Endothelial cell of umbilical vein (primary cell): ENCODE data around the gene CHRNA9. TPM values are rescaled to one million over a fixed set of nuclear protein-coding genes. Genes with fewer than 3 reads are reported as not detected.

Experiments
- BruUV-seq: library from RNA; stranded (reverse); fragments of 400-500 nt; replicated peaks from 2 replicates; lab custom pipeline; 2021; lab: Mats Ljungman, UMichigan
- CTCF ChIA-PET: fragments of 300-600, 350-600 bp; sonication (Branson Sonifier 250); formaldehyde crosslinking; loops from one replicate; lab custom pipeline; 2021; ENCODE audit warnings: antibody characterized with exemption, inconsistent platforms; lab: Charles Lee
- POLR2A ChIA-PET: fragments of 300-600, 350-600 bp; sonication (Branson Sonifier 250); formaldehyde crosslinking; loops from one replicate; lab custom pipeline; 2021; ENCODE audit warnings: antibody characterized with exemption, inconsistent platforms; lab: Charles Lee
- DNase-seq: peaks from one replicate; pipeline ENCODE4 v3.0.0-alpha.2; 2011; ENCODE audit warnings: low read depth, low spot score
- FAIRE-seq: peaks from 2 replicates; lab custom pipeline; 2011; peaks lifted over from hg19 to GRCh38; lab: Jason Lieb, UNC
- H2AFZ ChIP-seq: 2 replicates; pipeline ENCODE4 v1.6.0; 2012; ENCODE audit warnings: low read depth, low read length, control low read depth, inconsistent platforms
- H3K27ac ChIP-seq: 2 replicates; pipeline ENCODE4 v1.5.1; 2011; ENCODE audit warnings: low read depth, mild to moderate bottlenecking, control low read depth, low read length, moderate library complexity; ENCODE audit not compliant: insufficient read depth
- H3K27me3 ChIP-seq, 2 experiments: 2 replicates each; pipeline versions ENCODE4 v1.6.0 to v1.6.1; 2011; ENCODE audit warnings: low read length in 2 of 2, mixed read lengths in 1 of 2; ENCODE audit not compliant: control insufficient read depth in 2 of 2, insufficient read depth in 2 of 2
- H3K36me3 ChIP-seq, 2 experiments: 2 replicates in 1 of 2; 3 replicates in 1 of 2; pipeline ENCODE4 v1.5.1; 2011; ENCODE audit warnings: low read length in 2 of 2, mild to moderate bottlenecking in 1 of 2, moderate library complexity in 1 of 2; ENCODE audit not compliant: control insufficient read depth in 2 of 2, insufficient read depth in 2 of 2; ENCODE audit errors: extremely low read depth in 1 of 2
- H3K4me1 ChIP-seq: 3 replicates; pipeline ENCODE4 v1.5.1; 2011; ENCODE audit warnings: mild to moderate bottlenecking, low read length; ENCODE audit not compliant: control insufficient read depth, insufficient read depth; ENCODE audit errors: extremely low read depth
- H3K4me2 ChIP-seq: 2 replicates; pipeline ENCODE4 v1.6.1; 2011; ENCODE audit warnings: low read length, control low read depth, mixed read lengths; ENCODE audit not compliant: insufficient read depth
- H3K4me3 ChIP-seq, 3 experiments: fragments of 200-600 bp in 1 of 3; sonication (generic), shearing (Covaris generic) in 1 of 3; replicated peaks in 1 of 3; 2 replicates each; pipeline ENCODE4 v1.5.1; 2011 to 2016; ENCODE audit warnings: control low read depth in 3 of 3, low read length in 3 of 3, mild to moderate bottlenecking in 2 of 3, inconsistent platforms in 1 of 3, low read depth in 1 of 3, moderate library complexity in 1 of 3; ENCODE audit not compliant: insufficient read depth in 1 of 3
- H3K79me2 ChIP-seq: 2 replicates; pipeline ENCODE4 v1.6.0; 2012; ENCODE audit warnings: low read length, inconsistent platforms; ENCODE audit not compliant: control insufficient read depth, insufficient read depth
- H3K9ac ChIP-seq: replicated peaks from 2 replicates; pipeline ENCODE3; 2011; ENCODE audit warnings: low read length, control low read depth; ENCODE audit not compliant: insufficient read depth; ENCODE audit errors: extremely low read depth
- H3K9me1 ChIP-seq: replicated peaks from 3 replicates; pipeline ENCODE4 v1.6.0; 2011; ENCODE audit warnings: mild to moderate bottlenecking, low read length; ENCODE audit not compliant: control insufficient read depth, insufficient read depth; ENCODE audit errors: extremely low read depth
- H3K9me3 ChIP-seq: replicated peaks from 2 replicates; pipeline ENCODE4 v1.5.1; 2012; ENCODE audit warnings: low read length, inconsistent platforms; ENCODE audit not compliant: control insufficient read depth, insufficient read depth
- H4K20me1 ChIP-seq: replicated peaks from 2 replicates; pipeline ENCODE3; 2011; ENCODE audit warnings: mild to moderate bottlenecking, low read length; ENCODE audit not compliant: control insufficient read depth, insufficient read depth; ENCODE audit errors: extremely low read depth
- EZH2 ChIP-seq: IDR thresholded peaks from 2 replicates; pipeline ENCODE4 v1.6.1; 2012; ENCODE audit warnings: borderline replicate concordance, low read depth, mild to moderate bottlenecking, moderate library complexity, low read length, inconsistent platforms; ENCODE audit not compliant: severe bottlenecking
- GATA2 ChIP-seq: IDR thresholded peaks from 2 replicates; pipeline ENCODE4 v1.7.0; 2011; ENCODE audit warnings: low read depth, mild to moderate bottlenecking, moderate library complexity, mixed read lengths, low read length; ENCODE audit not compliant: insufficient read length, insufficient read depth
- MYC ChIP-seq: IDR thresholded peaks from one replicate; pipeline ENCODE4 v1.6.1; 2011; ENCODE audit warnings: mild to moderate bottlenecking, low read depth, low read length
- POLR2A ChIP-seq: IDR thresholded peaks from 2 replicates; pipeline ENCODE4 v1.6.1; 2012; ENCODE audit warnings: low read depth, mild to moderate bottlenecking, control low read depth, low read length
- POLR2AphosphoS5 ChIP-seq: IDR thresholded peaks from 2 replicates; pipeline ENCODE4 v1.6.1; 2012; ENCODE audit warnings: low read depth, mild to moderate bottlenecking, control low read depth, low read length, moderate library complexity; ENCODE audit not compliant: insufficient read depth
- dilution Hi-C: fragments of 300-500 bp; cut with MboI; formaldehyde crosslinking; loops from one replicate; pipeline ENCODE4 v1.15.0; 2019; ENCODE audit warnings: low sequenced_read_pairs; ENCODE audit not compliant: extremely low pct_ligation_motif_present
- intact Hi-C: fragments of 100-400 bp; cut with micrococcal nuclease; formaldehyde crosslinking; loops from one replicate; pipeline ENCODE4 v1.10.0; 2022
- polyA plus RNA-seq, 4 experiments: library from polyadenylated mRNA; depleted of rRNA in 3 of 4; stranded (reverse) in 3 of 4; unstranded in 1 of 4; fragments of >200 nt; gene quantifications; 2 replicates each; pipeline versions ENCODE4 v1.2.1 to v1.2.3, GENCODE V29; 2011 to 2012; ENCODE audit warnings: missing spikeins in 1 of 4
- total RNA-seq: library from RNA; stranded (reverse); gene quantifications from 2 replicates; pipeline ENCODE4 v1.2.3, GENCODE V29; 2021
- TF ChIP-seq, protein P1 (sequence below), 2 donors: IDR thresholded peaks; 1 replicate in 1 of 2; 2 replicates in 1 of 2; pipeline ENCODE4 v1.5.1; 2011; ENCODE audit warnings: low read length in 2 of 2, mild to moderate bottlenecking in 2 of 2, moderate library complexity in 2 of 2, control low read depth in 1 of 2, inconsistent platforms in 1 of 2, low read depth in 1 of 2; ENCODE audit not compliant: insufficient read depth in 1 of 2; ENCODE audit errors: extremely low read depth in 1 of 2

CHRNA9 gene
- total and polyA plus RNA-seq, 2 donors (not counting 3 experiments of a cell fraction or from before 2014, with no cell fraction given) = not detected

DNA sequence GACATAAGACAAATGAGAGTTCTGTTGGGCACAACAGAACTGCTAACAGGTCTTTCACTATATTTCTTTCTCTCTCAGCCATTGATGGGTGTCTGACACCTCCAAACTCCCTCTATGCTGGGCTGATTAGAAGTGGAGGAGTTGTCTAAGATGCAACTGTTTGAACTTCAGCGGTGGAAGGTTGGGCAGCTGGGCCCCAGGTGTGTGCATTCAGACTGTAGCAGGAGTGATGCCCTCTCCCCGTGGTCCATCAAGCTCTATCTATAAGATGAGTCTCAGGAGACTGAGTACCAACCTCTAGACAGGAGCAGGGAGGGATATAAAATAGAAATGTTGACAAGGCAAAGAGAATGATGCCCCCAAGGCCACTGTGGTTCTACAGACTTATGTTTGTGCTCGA is 28.2 kb upstream of the CHRNA9 start:
- ChIA-PET POLR2A (no interaction called here), CTCF (interaction anchor here (1.1 to 6.5 kb wide), 5 partner anchors 10 to 156 kb away, joined by 3 to 72 read pairs (median 26); no protein-coding TSS in a partner anchor)
- H3K36me3 ChIP-seq = no peaks in the 10 kb centered on the region
- TF ChIP-seq, protein P1, sequence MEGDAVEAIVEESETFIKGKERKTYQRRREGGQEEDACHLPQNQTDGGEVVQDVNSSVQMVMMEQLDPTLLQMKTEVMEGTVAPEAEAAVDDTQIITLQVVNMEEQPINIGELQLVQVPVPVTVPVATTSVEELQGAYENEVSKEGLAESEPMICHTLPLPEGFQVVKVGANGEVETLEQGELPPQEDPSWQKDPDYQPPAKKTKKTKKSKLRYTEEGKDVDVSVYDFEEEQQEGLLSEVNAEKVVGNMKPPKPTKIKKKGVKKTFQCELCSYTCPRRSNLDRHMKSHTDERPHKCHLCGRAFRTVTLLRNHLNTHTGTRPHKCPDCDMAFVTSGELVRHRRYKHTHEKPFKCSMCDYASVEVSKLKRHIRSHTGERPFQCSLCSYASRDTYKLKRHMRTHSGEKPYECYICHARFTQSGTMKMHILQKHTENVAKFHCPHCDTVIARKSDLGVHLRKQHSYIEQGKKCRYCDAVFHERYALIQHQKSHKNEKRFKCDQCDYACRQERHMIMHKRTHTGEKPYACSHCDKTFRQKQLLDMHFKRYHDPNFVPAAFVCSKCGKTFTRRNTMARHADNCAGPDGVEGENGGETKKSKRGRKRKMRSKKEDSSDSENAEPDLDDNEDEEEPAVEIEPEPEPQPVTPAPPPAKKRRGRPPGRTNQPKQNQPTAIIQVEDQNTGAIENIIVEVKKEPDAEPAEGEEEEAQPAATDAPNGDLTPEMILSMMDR (IDR thresholded peaks at IDR 0.05; ENCODE audit: extremely low read depth in 1 of 2, insufficient read depth in 1 of 2, low read depth in 1 of 2, low read length in 2 of 2) = no peak
- TF ChIP-seq GATA2 (no peak), POLR2A (no peak), POLR2AphosphoS5 (no peak), MYC (no peak), EZH2 (no peak)
- no peak overlapping the region for H3K9ac ChIP-seq
- intact Hi-C loops = no loop called here
- no peaks in the 10 kb centered on the region for H4K20me1 ChIP-seq
- peaks cover 7% of the 10 kb centered on the region for H3K4me1 ChIP-seq
- no peak overlapping the region for H3K4me2 ChIP-seq
- dilution Hi-C loops = no loop called here
- DNase-seq = no peak
- H3K79me2 ChIP-seq = no peaks in the 10 kb centered on the region
- BruUV-seq = no TSS peak
- H3K27ac ChIP-seq = no peak overlapping the region
- H3K4me3 ChIP-seq = no peak overlapping the region
- no peaks in the 10 kb centered on the region for H3K9me1 ChIP-seq
- no peaks in the 10 kb centered on the region for H3K9me3 ChIP-seq
- FAIRE-seq = no peak
- no peak overlapping the region for H2AFZ ChIP-seq
- peaks cover 0 to 2% of the 10 kb centered on the region in 2 experiments for H3K27me3 ChIP-seq
